ENCODE data around the gene DNAJB12.

DNAJB12 gene

GRCh38 chr10:72285972-72286521 lies 68.7 kb downstream of the DNAJB12 start:
- DNase-seq: no peak

DNA sequence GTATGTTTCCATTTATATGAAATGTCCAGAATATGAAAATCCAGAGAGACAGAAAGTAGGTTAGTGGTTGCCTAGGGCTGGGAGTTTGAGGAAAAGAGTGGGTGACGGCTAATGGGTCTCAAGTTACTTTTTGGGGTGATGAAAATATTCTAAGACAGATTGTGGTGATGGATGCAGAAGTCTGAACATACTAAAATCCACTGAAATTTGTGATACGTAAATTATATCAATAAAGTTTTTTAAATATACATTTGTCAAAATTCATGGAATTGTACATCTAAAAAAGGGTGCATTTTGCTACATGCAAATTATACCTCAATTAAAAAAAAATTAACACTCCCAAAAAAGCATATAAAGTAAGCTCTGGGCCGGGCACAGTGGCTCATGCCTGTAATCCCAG lies 71.6 kb downstream of the DNAJB12 start:
- no peak for DNase-seq
